Epidermal melanocyte (primary cell): Measurements from ENCODE around the gene OR2J3.
A peak's percentile ranks its signal among the peaks of the same experiment; 100 is the strongest.
"Not testable (repeated sequence)": the region's sequence is repeated elsewhere in the genome, so short reads cannot be mapped to it uniquely, and the experiment has no call there.

ENCODE experiments used
- DNase-seq: peaks from one replicate; pipeline ENCODE4 v3.0.0; 2011; ENCODE audit warnings: low spot score; ENCODE audit not compliant: insufficient read length

Gene OR2J3

DNA sequence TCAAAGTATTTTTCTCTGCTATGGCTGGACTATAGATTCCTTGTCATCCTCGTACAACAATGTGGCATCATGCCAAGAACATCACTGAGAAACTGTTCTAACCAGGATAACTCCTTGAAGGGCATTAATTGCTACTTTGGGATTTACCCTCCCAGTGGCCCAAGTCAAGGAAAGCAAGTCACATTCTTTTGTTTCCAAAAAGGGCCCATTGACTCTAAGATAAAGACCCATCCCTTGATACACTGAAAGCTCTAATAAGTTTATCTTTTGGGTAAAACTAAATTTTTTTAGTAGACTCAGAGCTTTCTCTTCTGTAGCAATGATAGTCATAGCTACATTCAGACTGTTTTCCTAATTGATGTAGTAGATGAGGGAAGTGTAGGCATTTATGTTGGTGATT lies at the start of gene OR2J3:
OR2J3 (plus strand) TSS at position 301 of the 400 bp plus-strand sequence. CDS start 3,833 bp downstream, outside the sequence.
- no peak for DNase-seq

- DNase-seq: peak; percentile 18
These were observed 35.8 kb upstream of the OR2J3 start for GRCh38 chr6:29071831-29072723.

- no peak for DNase-seq
These were observed 28.7 kb upstream of the OR2J3 start for GRCh38 chr6:29079203-29079602.

DNA sequence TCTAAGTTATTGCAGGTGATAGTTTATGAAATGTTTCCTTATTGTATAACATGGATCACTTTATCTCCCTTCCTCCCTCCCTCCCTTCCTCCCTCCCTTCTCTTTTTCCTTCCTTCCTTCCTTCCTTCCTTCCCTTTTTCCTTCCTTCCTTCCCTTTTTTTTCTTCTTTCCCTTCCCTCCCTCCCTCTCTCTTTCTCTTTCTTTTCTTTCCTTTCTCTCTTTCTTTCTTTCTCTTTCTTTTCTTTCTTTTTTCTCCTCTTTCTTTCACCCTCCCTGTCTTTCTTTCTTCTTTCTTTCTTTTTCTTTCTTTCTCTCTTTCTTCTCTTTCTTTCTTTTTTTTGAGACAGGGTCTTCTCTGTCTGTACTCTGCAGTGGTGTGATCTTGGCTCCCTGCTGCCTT lies 26.5 kb upstream of the OR2J3 start:
- no peak for DNase-seq

DNA sequence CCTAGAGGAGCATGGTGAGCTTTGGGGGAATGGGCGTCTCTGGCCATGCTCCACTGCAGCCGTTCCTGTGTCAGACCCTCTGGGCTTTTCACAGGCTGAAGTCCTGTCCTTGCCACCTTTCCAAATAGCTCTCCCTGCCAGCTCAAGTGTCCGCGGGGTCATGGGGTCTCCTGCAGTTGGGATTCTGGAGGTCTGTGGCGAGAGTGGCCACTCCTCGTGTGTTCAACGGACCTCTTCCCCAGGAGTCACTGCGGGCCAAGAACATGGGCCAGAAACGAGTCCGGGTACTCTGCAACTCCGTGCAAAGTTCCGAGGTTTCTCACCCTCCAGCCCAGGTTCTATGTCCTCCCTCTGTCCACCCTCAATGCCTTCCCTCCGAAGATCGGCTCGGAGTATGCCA lies 25.4 kb upstream of the OR2J3 start:
- DNase-seq: no peak

DNA sequence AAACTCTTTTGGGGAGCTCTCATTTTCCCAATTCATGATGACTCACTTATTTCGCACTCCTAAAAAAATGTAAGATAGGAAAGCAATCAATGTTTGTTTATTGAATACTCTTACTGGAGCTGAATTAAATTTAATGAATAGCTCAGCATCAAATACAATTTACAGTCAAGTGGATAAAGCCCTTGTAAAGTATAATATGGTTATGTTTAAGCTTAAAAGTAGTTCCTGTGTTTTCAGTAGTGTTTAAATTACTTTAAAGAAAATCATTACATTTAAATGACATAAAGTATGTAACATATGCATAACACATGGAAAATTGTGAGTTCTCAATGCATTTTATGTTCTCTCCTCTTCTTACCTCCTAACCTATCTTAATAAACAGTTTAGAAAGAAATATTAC lies 20.6 kb upstream of the OR2J3 start, which contains the start of gene OR2B3:
OR2B3 (minus strand) TSS at position 101 of the 400 bp plus-strand sequence; CDS start at position 36, 65 bp downstream.
- DNase-seq: no peak

- DNase-seq: no peak
These were observed 14.9 kb upstream of the OR2J3 start for GRCh38 chr6:29092957-29093356.

DNA sequence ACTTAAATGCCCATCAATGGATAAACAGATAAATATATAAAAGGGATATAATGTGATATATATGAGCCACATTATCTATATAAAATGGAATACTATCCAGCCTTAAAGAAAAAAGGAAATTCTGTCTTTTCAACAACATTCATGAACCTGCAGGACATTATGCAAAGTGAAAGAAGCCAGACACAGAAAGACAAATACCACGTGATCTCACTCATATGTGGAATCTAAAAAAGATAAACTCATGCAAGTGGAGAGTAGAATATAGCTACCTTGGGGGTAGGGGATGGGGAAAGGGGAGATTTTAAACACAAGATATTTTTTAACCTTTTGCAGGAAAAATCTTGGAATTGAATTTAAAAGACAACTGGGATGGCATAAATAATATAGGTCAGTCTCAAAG lies 10.1 kb upstream of the OR2J3 start:
- DNase-seq: no peak

GRCh38 chr6:29099190-29099589 lies 8.7 kb upstream of the OR2J3 start, which contains the start of gene OR2J1:
TSS of gene OR2J1 (plus strand) at chr6:29099490. CDS start at chr6:29100943, 1,453 bp downstream.
- no peak for DNase-seq

GRCh38 chr6:29112135-29112534 lies 4.3 kb downstream of the OR2J3 start:
- DNase-seq: no peak

- DNase-seq: not testable (repeated sequence)
These were observed 7.1 kb downstream of the OR2J3 start for GRCh38 chr6:29114964-29115363.

- no peak for DNase-seq
These were observed 21.6 kb downstream of the OR2J3 start for GRCh38 chr6:29129326-29130012.

- no peak for DNase-seq
These were observed 22.8 kb downstream of the OR2J3 start for GRCh38 chr6:29130644-29131043.

DNA sequence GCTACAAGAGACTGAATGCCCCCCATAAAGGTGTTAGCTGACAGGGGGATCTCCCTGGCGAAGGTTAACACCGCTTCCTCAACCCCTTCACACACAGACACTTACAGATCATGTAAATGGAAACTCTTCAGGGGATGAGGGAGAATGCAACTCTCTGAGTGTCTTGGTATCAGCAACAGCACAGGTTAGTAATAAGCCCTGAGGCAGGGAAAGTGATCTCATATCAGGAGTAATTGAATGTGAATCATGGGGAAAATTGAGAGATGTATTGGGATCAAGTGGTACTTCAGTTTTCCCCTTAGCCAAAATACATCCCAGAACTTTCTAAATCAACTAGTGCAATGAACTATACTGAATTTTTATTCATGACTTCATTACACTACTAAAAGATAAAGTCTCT lies 23.8 kb downstream of the OR2J3 start:
- no peak for DNase-seq

- no peak for DNase-seq
These were observed 29.9 kb downstream of the OR2J3 start for GRCh38 chr6:29137724-29138123.

GRCh38 chr6:29141606-29142005 lies 33.7 kb downstream of the OR2J3 start:
- DNase-seq: no peak

DNA sequence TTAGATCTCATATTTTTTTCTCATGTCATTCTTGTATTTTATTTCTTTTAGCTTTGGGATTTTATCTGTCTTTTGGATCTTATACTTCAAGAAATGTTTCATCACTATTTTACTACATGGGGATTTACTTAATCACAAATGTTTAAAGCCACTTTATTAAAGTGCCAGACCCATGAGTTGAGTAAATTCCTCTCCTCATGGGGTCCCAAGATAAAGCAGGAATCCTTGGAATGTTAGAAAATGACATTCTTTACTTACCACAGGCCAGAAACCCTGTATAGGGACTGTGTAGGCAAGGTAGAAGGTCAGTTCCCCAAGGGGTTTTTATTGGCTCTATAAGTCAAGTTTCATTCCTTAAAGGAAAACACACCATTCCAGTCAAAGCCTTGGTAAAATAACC lies 34.5 kb downstream of the OR2J3 start:
- DNase-seq: no peak

GRCh38 chr6:29146179-29146578 lies 38.3 kb downstream of the OR2J3 start:
- DNase-seq: no peak

DNA sequence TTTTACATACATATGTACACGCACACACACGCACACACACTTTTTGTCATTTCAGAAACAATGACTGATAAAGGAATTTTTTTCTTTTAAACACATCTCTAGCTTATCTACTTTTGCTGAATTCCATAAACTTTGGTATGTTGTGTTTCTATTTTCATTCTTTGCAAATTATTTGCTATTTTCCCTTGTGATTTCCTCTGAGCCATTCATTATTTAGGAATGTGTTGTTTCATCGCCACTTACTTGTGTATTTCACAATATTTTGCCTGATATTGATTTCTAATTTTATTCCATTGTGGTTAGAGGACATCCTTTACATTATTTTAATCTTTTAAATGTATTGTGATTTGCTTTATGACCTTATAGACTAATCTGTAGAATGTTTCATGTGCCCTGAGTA lies 39.2 kb downstream of the OR2J3 start:
- no peak for DNase-seq

DNA sequence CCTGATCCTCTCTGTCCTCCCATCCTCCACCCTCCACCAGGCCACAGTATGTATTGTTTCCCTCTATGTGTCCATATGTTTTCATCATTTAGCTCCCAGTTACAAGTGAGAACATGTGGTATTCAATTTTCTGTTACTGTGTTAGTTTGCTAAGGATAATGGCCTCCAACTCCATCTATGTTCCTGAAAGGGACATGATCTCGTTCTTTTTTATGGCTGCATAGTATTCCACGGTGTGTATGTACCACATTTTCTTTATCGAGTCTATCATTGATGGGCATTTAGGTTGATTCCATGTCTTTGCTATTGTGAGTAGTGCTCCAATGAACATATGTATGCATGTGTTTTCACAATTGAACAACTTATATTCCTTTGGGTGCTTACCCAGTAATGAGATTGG lies 41.6 kb downstream of the OR2J3 start:
- DNase-seq: not testable (repeated sequence)

DNA sequence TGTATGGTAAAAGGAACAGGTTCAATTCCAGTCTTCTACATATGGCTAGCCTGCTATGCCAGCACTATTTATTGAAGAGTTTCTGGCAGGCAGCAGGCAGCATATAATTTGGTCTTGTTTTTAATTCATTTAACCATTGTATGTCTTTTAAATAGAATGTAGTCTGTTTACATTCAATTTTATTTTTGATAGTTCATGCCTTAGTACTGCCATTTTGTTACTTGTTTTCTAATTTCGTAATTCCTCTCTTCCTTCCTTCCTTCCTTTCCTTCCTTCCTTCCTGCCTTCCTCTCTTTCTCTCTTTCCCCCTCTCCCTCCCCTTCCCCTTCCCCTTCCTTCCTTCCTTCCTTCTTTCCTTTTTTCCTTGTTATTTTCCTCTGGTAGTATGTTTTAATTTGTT lies 45.2 kb downstream of the OR2J3 start:
- DNase-seq: no peak

DNA sequence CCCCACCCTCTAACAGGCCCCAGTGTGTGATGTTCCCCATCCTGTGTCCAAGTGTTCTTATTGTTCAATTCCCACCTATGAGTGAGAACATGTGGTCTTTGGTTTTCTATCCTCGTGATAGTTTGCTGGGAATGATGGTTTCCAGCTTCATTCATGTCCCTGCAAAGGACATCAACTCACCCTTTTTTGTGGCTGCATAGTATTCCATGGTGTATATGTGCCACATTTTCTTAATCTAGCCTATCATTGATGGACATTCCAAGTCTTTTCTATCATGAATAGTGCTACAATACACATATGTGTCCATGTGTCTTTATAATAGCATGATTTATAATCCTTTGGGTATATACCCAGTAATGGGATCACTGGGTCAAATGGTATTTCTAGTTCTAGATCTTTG lies 47.3 kb downstream of the OR2J3 start:
- not testable (repeated sequence) for DNase-seq
